ENCODE data around the gene PGA4. TPM values are rescaled to one million over a fixed set of nuclear protein-coding genes. Genes with fewer than 3 reads are reported as not detected.

PGA4 gene
- total and polyA plus RNA-seq, 2 experiments from 2014 or later: 0.81 TPM; not detected in 1

DNA sequence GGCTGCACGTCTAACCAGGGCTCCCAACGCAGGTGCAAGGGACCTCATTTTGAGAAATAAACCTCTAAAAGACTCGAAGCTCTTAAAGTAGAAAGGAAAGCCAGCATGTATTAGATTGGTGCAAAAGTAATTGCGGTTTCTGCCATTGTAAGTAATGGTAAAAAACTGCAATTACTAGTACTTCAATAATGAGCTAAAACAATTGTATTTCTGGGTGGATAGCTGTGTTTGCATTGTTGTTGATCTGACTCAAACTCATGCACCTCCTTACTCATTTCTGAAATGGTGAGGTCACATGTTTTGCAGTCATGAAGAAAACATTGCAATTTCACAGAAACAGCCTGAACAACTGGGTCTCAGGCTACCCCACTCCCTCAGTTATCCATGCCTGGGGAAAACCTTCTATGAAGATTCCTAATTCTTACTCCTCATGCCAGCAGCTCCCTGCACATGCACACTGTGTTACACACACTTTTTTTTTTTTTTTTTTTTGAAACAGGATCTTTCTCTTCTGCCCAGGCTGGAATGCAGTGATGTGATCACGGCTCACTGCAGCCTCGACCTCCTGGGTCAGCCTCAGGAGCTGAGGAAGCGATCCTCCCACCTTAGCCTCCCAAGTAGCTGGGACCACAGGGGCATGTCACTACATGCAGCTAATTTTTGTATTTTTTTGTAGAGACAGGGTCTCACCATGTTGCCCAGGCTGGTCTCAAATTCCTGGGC is 48.4 kb downstream of the PGA4 start (continued):
- TF ChIP-seq, protein P1, sequence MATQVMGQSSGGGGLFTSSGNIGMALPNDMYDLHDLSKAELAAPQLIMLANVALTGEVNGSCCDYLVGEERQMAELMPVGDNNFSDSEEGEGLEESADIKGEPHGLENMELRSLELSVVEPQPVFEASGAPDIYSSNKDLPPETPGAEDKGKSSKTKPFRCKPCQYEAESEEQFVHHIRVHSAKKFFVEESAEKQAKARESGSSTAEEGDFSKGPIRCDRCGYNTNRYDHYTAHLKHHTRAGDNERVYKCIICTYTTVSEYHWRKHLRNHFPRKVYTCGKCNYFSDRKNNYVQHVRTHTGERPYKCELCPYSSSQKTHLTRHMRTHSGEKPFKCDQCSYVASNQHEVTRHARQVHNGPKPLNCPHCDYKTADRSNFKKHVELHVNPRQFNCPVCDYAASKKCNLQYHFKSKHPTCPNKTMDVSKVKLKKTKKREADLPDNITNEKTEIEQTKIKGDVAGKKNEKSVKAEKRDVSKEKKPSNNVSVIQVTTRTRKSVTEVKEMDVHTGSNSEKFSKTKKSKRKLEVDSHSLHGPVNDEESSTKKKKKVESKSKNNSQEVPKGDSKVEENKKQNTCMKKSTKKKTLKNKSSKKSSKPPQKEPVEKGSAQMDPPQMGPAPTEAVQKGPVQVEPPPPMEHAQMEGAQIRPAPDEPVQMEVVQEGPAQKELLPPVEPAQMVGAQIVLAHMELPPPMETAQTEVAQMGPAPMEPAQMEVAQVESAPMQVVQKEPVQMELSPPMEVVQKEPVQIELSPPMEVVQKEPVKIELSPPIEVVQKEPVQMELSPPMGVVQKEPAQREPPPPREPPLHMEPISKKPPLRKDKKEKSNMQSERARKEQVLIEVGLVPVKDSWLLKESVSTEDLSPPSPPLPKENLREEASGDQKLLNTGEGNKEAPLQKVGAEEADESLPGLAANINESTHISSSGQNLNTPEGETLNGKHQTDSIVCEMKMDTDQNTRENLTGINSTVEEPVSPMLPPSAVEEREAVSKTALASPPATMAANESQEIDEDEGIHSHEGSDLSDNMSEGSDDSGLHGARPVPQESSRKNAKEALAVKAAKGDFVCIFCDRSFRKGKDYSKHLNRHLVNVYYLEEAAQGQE (IDR thresholded peaks at IDR 0.05; ENCODE audit: unreplicated experiment): no peak
- TF ChIP-seq STAT1 (IDR thresholded peaks at IDR 0.05; ENCODE audit: unreplicated experiment): no peak
- no peak for TF ChIP-seq EZH2 (IDR thresholded peaks at IDR 0.05; ENCODE audit: low read depth, unreplicated experiment)
- TF ChIP-seq POLR2AphosphoS5 (IDR thresholded peaks at IDR 0.05; ENCODE audit: low read depth): no peak
- TF ChIP-seq ZNF114 (CRISPR knock-in tag; IDR thresholded peaks at IDR 0.05): no peak
- no peak for TF ChIP-seq JUNB (IDR thresholded peaks at IDR 0.05; ENCODE audit: unreplicated experiment)
- no peak for TF ChIP-seq CREB1 (CRISPR knock-in tag; IDR thresholded peaks at IDR 0.05; ENCODE audit: low read depth)
- TF ChIP-seq EZH2phosphoT487 (IDR thresholded peaks at IDR 0.05; ENCODE audit: unreplicated experiment): no peak
- TF ChIP-seq, protein P2, sequence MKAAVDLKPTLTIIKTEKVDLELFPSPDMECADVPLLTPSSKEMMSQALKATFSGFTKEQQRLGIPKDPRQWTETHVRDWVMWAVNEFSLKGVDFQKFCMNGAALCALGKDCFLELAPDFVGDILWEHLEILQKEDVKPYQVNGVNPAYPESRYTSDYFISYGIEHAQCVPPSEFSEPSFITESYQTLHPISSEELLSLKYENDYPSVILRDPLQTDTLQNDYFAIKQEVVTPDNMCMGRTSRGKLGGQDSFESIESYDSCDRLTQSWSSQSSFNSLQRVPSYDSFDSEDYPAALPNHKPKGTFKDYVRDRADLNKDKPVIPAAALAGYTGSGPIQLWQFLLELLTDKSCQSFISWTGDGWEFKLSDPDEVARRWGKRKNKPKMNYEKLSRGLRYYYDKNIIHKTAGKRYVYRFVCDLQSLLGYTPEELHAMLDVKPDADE (IDR thresholded peaks at IDR 0.05): no peak
- TF ChIP-seq, protein P3, sequence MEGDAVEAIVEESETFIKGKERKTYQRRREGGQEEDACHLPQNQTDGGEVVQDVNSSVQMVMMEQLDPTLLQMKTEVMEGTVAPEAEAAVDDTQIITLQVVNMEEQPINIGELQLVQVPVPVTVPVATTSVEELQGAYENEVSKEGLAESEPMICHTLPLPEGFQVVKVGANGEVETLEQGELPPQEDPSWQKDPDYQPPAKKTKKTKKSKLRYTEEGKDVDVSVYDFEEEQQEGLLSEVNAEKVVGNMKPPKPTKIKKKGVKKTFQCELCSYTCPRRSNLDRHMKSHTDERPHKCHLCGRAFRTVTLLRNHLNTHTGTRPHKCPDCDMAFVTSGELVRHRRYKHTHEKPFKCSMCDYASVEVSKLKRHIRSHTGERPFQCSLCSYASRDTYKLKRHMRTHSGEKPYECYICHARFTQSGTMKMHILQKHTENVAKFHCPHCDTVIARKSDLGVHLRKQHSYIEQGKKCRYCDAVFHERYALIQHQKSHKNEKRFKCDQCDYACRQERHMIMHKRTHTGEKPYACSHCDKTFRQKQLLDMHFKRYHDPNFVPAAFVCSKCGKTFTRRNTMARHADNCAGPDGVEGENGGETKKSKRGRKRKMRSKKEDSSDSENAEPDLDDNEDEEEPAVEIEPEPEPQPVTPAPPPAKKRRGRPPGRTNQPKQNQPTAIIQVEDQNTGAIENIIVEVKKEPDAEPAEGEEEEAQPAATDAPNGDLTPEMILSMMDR (conservative IDR thresholded peaks at IDR 0.05; ENCODE audit: low read depth in 2 of 2): no peak

DNA sequence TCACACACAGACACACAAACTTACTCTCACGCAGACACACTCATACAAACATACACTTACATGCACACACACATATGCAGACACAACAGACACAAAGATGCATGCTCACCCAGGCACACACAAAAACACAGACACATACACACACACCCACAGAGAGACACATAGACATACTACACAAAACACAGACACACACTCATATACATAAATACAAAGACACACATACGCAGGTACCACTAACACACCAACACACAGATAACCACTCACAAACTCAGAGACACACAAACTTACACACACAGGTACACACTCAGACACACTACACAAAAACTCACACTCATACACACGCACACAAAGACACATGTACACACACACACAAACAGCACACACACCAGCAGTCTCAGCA is 50.6 kb downstream of the PGA4 start:
- Histone ChIP-seq H3K9me2 (ENCODE audit: insufficient read depth) (no peaks in the 10 kb centered on the region), H4K20me1 (replicated peaks; ENCODE audit: insufficient read depth) (peaks cover 3% of the 10 kb centered on the region; the same call in 1 of the 2 replicates), H3F3A (replicated peaks; ENCODE audit: low read depth) (no peaks in the 10 kb centered on the region), H2AFZ (no peak overlapping the region), H3K36me3 (ENCODE audit: insufficient read depth) (no peaks in the 10 kb centered on the region; the same call in 1 of the 2 replicates), H3K79me2 (replicated peaks; ENCODE audit: insufficient read depth) (no peaks in the 10 kb centered on the region), H3K4me3 (no peak overlapping the region), H3K4me2 (no peak overlapping the region), H3K4me1 (ENCODE audit: insufficient read depth) (no peaks in the 10 kb centered on the region), H3K27ac (ENCODE audit: low read depth) (no peak overlapping the region), H3K27me3 (ENCODE audit: insufficient read depth) (no peaks in the 10 kb centered on the region)
- Mint-ChIP-seq H3K27ac (no peak overlapping the region), H3K27me3 (ENCODE audit: insufficient read depth, low read depth, poor library complexity) (peaks cover 3% of the 10 kb centered on the region), H3K4me3 (no peak overlapping the region), H3K36me3 (ENCODE audit: low read depth) (peaks cover 11% of the 10 kb centered on the region; the same call in 2 of the 3 replicates), H3K4me1 (0 out of 3 replicates have a peak, but pooled peaks cover under 1% of the 10 kb centered on the region), H3K9me3 (no peaks in the 10 kb centered on the region)
- DNase-seq (ENCODE audit: low spot score) (no peak), ATAC-seq (no peak)
- TF ChIP-seq, protein P4, sequence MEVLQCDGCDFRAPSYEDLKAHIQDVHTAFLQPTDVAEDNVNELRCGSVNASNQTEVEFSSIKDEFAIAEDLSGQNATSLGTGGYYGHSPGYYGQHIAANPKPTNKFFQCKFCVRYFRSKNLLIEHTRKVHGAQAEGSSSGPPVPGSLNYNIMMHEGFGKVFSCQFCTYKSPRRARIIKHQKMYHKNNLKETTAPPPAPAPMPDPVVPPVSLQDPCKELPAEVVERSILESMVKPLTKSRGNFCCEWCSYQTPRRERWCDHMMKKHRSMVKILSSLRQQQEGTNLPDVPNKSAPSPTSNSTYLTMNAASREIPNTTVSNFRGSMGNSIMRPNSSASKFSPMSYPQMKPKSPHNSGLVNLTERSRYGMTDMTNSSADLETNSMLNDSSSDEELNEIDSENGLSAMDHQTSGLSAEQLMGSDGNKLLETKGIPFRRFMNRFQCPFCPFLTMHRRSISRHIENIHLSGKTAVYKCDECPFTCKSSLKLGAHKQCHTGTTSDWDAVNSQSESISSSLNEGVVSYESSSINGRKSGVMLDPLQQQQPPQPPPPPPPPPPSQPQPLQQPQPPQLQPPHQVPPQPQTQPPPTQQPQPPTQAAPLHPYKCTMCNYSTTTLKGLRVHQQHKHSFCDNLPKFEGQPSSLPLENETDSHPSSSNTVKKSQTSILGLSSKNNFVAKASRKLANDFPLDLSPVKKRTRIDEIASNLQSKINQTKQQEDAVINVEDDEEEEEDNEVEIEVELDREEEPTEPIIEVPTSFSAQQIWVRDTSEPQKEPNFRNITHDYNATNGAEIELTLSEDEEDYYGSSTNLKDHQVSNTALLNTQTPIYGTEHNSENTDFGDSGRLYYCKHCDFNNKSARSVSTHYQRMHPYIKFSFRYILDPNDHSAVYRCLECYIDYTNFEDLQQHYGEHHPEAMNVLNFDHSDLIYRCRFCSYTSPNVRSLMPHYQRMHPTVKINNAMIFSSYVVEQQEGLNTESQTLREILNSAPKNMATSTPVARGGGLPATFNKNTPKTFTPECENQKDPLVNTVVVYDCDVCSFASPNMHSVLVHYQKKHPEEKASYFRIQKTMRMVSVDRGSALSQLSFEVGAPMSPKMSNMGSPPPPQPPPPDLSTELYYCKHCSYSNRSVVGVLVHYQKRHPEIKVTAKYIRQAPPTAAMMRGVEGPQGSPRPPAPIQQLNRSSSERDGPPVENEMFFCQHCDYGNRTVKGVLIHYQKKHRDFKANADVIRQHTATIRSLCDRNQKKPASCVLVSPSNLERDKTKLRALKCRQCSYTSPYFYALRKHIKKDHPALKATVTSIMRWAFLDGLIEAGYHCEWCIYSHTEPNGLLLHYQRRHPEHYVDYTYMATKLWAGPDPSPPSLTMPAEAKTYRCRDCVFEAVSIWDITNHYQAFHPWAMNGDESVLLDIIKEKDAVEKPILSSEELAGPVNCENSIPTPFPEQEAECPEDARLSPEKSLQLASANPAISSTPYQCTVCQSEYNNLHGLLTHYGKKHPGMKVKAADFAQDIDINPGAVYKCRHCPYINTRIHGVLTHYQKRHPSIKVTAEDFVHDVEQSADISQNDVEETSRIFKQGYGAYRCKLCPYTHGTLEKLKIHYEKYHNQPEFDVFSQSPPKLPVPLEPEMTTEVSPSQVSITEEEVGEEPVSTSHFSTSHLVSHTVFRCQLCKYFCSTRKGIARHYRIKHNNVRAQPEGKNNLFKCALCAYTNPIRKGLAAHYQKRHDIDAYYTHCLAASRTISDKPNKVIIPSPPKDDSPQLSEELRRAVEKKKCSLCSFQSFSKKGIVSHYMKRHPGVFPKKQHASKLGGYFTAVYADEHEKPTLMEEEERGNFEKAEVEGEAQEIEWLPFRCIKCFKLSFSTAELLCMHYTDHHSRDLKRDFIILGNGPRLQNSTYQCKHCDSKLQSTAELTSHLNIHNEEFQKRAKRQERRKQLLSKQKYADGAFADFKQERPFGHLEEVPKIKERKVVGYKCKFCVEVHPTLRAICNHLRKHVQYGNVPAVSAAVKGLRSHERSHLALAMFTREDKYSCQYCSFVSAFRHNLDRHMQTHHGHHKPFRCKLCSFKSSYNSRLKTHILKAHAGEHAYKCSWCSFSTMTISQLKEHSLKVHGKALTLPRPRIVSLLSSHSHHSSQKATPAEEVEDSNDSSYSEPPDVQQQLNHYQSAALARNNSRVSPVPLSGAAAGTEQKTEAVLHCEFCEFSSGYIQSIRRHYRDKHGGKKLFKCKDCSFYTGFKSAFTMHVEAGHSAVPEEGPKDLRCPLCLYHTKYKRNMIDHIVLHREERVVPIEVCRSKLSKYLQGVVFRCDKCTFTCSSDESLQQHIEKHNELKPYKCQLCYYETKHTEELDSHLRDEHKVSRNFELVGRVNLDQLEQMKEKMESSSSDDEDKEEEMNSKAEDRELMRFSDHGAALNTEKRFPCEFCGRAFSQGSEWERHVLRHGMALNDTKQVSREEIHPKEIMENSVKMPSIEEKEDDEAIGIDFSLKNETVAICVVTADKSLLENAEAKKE (CRISPR knock-in tag; IDR thresholded peaks at IDR 0.05): no peak
- TF ChIP-seq CREB1 (CRISPR knock-in tag; IDR thresholded peaks at IDR 0.05; ENCODE audit: low read depth) (no peak), NANOG (IDR thresholded peaks at IDR 0.05; ENCODE audit: borderline replicate concordance) (no peak), EZH2 (IDR thresholded peaks at IDR 0.05; ENCODE audit: low read depth, unreplicated experiment) (no peak), POLR2AphosphoS5 (IDR thresholded peaks at IDR 0.05; ENCODE audit: low read depth) (no peak)

All from GM23338 (cell line).